OCI-LY7 (cell line): ENCODE results near the gene RSAD2.

Experiments
- CTCF ChIP-seq: fragments of 200-600 bp; sonication (generic); conservative IDR thresholded peaks from 2 replicates; pipeline ENCODE4 v1.5.1; 2014; ENCODE audit warnings: mild to moderate bottlenecking, antibody characterized with exemption, low read length, moderate library complexity, mixed read lengths
- EZH2phosphoT487 ChIP-seq: fragments of 200-600 bp; sonication (generic); IDR thresholded peaks from 2 replicates; pipeline ENCODE4 v1.6.1; 2018; ENCODE audit warnings: low read depth, borderline replicate concordance, mild to moderate bottlenecking, mixed run types, antibody characterized with exemption, low read length, moderate library complexity, mixed read lengths

GRCh38 chr2:6846967-6847681 is 30.5 kb upstream of the RSAD2 start:
- no peak for TF ChIP-seq CTCF
- TF ChIP-seq EZH2phosphoT487, result no peak
